Smooth muscle cell (in vitro differentiated cells): ENCODE results near the gene ADAMTS17. TPM values are rescaled to one million over a fixed set of nuclear protein-coding genes. Genes with fewer than 3 reads are reported as not detected.

Experiments used
- DNase-seq: peaks from one replicate; lab custom pipeline; 2025; ENCODE audit not compliant: unreplicated experiment; lab: John Stamatoyannopoulos, UW
- H2AFZ ChIP-seq: fragments of 200-600 bp; sonication (generic); 2 replicates; pipeline ENCODE4 v1.6.0; 2016; ENCODE audit warnings: antibody characterized with exemption, low read depth, mild to moderate bottlenecking
- H3F3A ChIP-seq: fragments of 200-600 bp; sonication (generic); 2 replicates; pipeline ENCODE4 v1.6.0; 2017; ENCODE audit warnings: antibody characterized with exemption, low read depth
- H3K27ac ChIP-seq: fragments of 200-600 bp; sonication (generic); 2 replicates; pipeline ENCODE4 v1.5.1; 2016; ENCODE audit warnings: low read depth, mild to moderate bottlenecking
- H3K27me3 ChIP-seq: fragments of 200-600 bp; sonication (generic); 2 replicates; pipeline ENCODE4 v1.6.1; 2016; ENCODE audit warnings: low read depth, mild to moderate bottlenecking
- H3K36me3 ChIP-seq: fragments of 200-600 bp; sonication (generic); 2 replicates; pipeline ENCODE4 v1.5.1; 2016; ENCODE audit warnings: low read depth
- H3K4me1 ChIP-seq: fragments of 200-600 bp; sonication (generic); 2 replicates; pipeline ENCODE4 v1.5.1; 2016; ENCODE audit warnings: low read depth
- H3K4me2 ChIP-seq: fragments of 200-600 bp; sonication (generic); 2 replicates; pipeline ENCODE4 v1.6.0; 2016; ENCODE audit warnings: mild to moderate bottlenecking
- H3K4me3 ChIP-seq: fragments of 200-600 bp; sonication (generic); 2 replicates; pipeline ENCODE4 v1.5.1; 2016; ENCODE audit warnings: mild to moderate bottlenecking
- H3K79me2 ChIP-seq: fragments of 200-600 bp; sonication (generic); 2 replicates; pipeline ENCODE4 v1.6.0; 2016; ENCODE audit warnings: low read depth, mild to moderate bottlenecking
- H3K9ac ChIP-seq: fragments of 200-600 bp; sonication (generic); 2 replicates; pipeline ENCODE4 v1.6.0; 2016; ENCODE audit warnings: low read depth
- H3K9me3 ChIP-seq: fragments of 200-600 bp; sonication (generic); replicated peaks from 2 replicates; pipeline ENCODE4 v1.5.1; 2016; ENCODE audit warnings: low read depth
- H4K20me1 ChIP-seq: fragments of 200-600 bp; sonication (generic); 2 replicates; pipeline ENCODE4 v1.6.0; 2016; ENCODE audit warnings: low read depth
- WGBS: methylation state at CpG from one replicate; pipeline ENCODE4 v1.1.7; 2016; ENCODE audit warnings: low lambda C conversion rate; 5-methylcytosine and 5-hydroxymethylcytosine counted together
- polyA plus RNA-seq: library from polyadenylated mRNA; unstranded; fragments of >200 nt; fragmentation: Nextera tagmentation; extraction: Ambion mirVana; gene quantifications from 2 replicates; pipeline ENCODE4 v1.2.1, GENCODE V29; 2016
- total RNA-seq: library from RNA; depleted of rRNA; stranded (reverse); fragments of >200 nt; gene quantifications from 2 replicates; pipeline ENCODE4 v1.2.3, GENCODE V29; 2014
- TF ChIP-seq, protein P1 (sequence below): fragments of 200-600 bp; sonication (generic); IDR thresholded peaks from 2 replicates; pipeline ENCODE4 v1.5.1; 2017; ENCODE audit warnings: borderline replicate concordance, mild to moderate bottlenecking, antibody characterized with exemption; ENCODE audit not compliant: insufficient read depth, poor library complexity, severe bottlenecking

The ADAMTS17 gene
- total and polyA plus RNA-seq, 2 experiments from 2014 or later = 0.63 to 3.1 TPM

DNA sequence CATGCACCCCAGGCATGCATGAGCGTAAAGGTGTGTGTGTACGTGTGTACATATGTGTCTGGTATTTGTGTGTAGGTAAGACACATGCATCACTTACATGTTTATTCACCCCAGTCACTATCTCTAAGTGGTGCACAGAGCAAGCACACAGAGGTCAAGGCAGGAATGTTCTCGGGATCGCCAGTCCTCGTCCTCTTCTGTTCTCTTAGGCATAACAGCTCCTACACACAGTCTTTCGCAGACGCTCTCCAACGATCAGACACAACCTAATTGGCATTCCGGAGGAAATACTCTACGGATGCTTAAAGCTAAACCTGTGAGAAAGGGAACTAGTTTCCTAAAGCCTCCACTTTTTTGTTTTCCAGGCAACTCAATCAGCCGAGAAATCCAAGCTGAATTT is 95.9 kb downstream of the ADAMTS17 start:
- H3K9ac ChIP-seq = no peak overlapping the region
- no peaks in the 10 kb centered on the region for H3F3A ChIP-seq
- no peak overlapping the region for H3K27ac ChIP-seq
- 81% methylated on average over 11 of the region's 11 CpGs for WGBS
- no peaks in the 10 kb centered on the region for H3K27me3 ChIP-seq
- no peak overlapping the region for H2AFZ ChIP-seq
- H3K4me2 ChIP-seq = no peak overlapping the region
- H3K79me2 ChIP-seq = no peaks in the 10 kb centered on the region
- no peak overlapping the region for H3K4me3 ChIP-seq
- no peak for DNase-seq
- no peaks in the 10 kb centered on the region for H3K9me3 ChIP-seq
- H3K4me1 ChIP-seq = no peaks in the 10 kb centered on the region
- TF ChIP-seq, protein P1, sequence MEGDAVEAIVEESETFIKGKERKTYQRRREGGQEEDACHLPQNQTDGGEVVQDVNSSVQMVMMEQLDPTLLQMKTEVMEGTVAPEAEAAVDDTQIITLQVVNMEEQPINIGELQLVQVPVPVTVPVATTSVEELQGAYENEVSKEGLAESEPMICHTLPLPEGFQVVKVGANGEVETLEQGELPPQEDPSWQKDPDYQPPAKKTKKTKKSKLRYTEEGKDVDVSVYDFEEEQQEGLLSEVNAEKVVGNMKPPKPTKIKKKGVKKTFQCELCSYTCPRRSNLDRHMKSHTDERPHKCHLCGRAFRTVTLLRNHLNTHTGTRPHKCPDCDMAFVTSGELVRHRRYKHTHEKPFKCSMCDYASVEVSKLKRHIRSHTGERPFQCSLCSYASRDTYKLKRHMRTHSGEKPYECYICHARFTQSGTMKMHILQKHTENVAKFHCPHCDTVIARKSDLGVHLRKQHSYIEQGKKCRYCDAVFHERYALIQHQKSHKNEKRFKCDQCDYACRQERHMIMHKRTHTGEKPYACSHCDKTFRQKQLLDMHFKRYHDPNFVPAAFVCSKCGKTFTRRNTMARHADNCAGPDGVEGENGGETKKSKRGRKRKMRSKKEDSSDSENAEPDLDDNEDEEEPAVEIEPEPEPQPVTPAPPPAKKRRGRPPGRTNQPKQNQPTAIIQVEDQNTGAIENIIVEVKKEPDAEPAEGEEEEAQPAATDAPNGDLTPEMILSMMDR = no peak
- H4K20me1 ChIP-seq = no peaks in the 10 kb centered on the region
- no peaks in the 10 kb centered on the region for H3K36me3 ChIP-seq

DNA sequence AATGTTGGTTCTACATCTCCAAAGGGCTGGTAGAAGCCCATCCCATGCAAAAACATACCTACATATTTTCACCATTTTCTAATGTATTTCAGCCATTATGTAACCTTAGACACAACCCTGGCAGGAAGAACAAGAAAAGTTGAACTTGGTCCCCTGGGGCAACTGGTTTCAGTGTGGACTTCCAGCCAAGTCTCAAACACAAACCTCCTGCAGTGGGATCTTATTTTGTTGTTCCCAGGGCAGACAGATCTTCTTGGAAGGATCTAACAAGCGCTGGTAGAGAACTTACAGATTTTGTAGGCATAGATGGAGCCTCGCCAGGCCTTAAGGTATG is 96.3 kb downstream of the ADAMTS17 start:
- Histone ChIP-seq H2AFZ (no peak overlapping the region), H3K27me3 (no peaks in the 10 kb centered on the region), H3F3A (no peaks in the 10 kb centered on the region), H3K4me2 (no peak overlapping the region), H3K36me3 (no peaks in the 10 kb centered on the region), H4K20me1 (no peaks in the 10 kb centered on the region), H3K79me2 (no peaks in the 10 kb centered on the region), H3K9ac (no peak overlapping the region), H3K4me1 (no peaks in the 10 kb centered on the region), H3K9me3 (no peaks in the 10 kb centered on the region), H3K27ac (no peak overlapping the region), H3K4me3 (no peak overlapping the region)
- DNase-seq = no peak
- WGBS = 95% methylated on average over 2 of the region's 2 CpGs
- TF ChIP-seq, protein P1 = no peak

DNA sequence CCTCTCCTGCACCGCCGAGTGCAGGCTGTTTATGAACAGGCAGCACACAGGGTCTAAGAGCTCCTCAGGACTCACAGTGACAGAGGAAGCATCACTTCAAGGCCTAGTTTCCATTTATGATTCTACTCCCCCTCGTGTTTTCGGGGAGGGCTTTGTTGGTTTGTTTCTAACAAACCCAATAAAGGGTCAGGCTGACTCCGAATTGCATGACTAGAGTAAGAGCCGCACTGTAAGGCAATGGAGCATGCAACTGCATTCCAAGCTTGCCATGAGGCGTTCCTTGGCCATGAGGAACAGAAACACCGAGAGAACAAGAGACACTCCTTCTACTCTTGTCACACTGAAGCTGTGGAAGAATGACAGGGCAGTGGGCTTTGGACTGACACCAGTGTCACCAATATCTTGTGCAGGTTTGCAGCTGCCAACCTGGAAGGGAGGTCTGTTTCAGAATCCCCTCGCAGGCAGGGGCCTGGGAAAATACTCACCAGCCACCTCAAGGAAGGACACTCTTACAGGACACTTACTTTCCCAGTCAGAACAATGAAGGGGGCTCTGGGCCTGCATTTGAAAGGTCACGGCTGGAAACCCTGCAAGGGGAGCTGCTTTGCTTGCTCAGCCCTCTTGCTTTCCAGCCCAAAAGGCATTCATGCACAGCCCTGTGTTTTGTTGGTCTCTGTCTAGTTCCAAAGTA is 96.8 kb downstream of the ADAMTS17 start:
- Histone ChIP-seq H3F3A (no peaks in the 10 kb centered on the region), H3K4me1 (no peaks in the 10 kb centered on the region), H3K27ac (no peak overlapping the region), H2AFZ (no peak overlapping the region), H3K9ac (no peak overlapping the region), H3K27me3 (no peaks in the 10 kb centered on the region), H3K4me2 (no peak overlapping the region), H3K4me3 (no peak overlapping the region), H3K36me3 (no peaks in the 10 kb centered on the region), H3K9me3 (no peaks in the 10 kb centered on the region), H3K79me2 (no peaks in the 10 kb centered on the region), H4K20me1 (no peaks in the 10 kb centered on the region)
- TF ChIP-seq, protein P1 = no peak
- 91% methylated on average over 10 of the region's 10 CpGs for WGBS
- no peak for DNase-seq

DNA sequence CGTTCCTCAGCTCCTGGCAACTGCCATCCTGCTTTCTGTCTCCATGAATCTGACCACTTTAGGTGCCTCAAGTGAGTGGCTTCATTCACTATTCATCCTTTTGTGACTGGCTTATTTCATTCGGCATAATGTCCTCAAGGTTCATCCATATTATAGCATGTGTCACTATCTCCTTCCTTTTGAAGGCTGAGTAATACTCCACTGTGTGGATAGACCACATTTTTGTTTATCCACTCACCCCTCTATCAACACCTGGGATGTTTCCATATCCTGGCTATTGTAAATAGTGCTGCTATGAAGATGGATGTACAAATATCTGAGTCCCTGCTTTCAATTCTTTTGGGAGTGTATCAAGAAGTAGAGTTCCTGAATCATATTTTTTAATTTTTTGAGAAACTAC is 98.8 kb downstream of the ADAMTS17 start:
- 94% methylated on average over 2 of the region's 2 CpGs for WGBS
- H4K20me1 ChIP-seq = no peaks in the 10 kb centered on the region

More for the DNA sequence above, 98.8 kb downstream of the ADAMTS17 start:
- TF ChIP-seq, protein P1 = no peak
- Histone ChIP-seq H3K9me3 (no peaks in the 10 kb centered on the region), H3K79me2 (no peaks in the 10 kb centered on the region), H2AFZ (no peak overlapping the region), H3K27ac (no peak overlapping the region), H3K9ac (no peak overlapping the region), H3K27me3 (no peaks in the 10 kb centered on the region), H3K4me3 (no peak overlapping the region), H3K4me1 (no peaks in the 10 kb centered on the region), H3K4me2 (no peak overlapping the region), H3F3A (no peaks in the 10 kb centered on the region), H3K36me3 (no peaks in the 10 kb centered on the region)
- no peak for DNase-seq
